Hindlimb muscle (tissue), 1 donor: ENCODE results near the gene KRTAP17-1. TPM values are rescaled to one million over a fixed set of nuclear protein-coding genes. Genes with fewer than 3 reads are reported as not detected.

Experiments used
- DNase-seq: peaks from one replicate; pipeline ENCODE4 v3.0.0-alpha.2; 2013
- polyA plus RNA-seq: library from polyadenylated mRNA; unstranded; fragments of 120-200 nt; gene quantifications from one replicate; pipeline ENCODE4 v1.2.1, GENCODE V29; 2013; ENCODE audit not compliant: insufficient read length

KRTAP17-1 gene
- polyA plus RNA-seq, 1 donor, result not detected

GRCh38 chr17:41332239-41332638 lies 16.7 kb upstream of the KRTAP17-1 start:
- no peak for DNase-seq

- no peak for DNase-seq
Observed at GRCh38 chr17:41331606-41332005, 16.1 kb upstream of the KRTAP17-1 start.

GRCh38 chr17:41329279-41329948 lies 13.9 kb upstream of the KRTAP17-1 start:
- DNase-seq, result no peak

- no peak for DNase-seq
Observed at GRCh38 chr17:41328207-41328606, 12.7 kb upstream of the KRTAP17-1 start.

GRCh38 chr17:41327411-41328120 lies 12.1 kb upstream of the KRTAP17-1 start:
- no peak for DNase-seq

GRCh38 chr17:41326173-41327145 lies 10.9 kb upstream of the KRTAP17-1 start:
- DNase-seq, result no peak

- no peak for DNase-seq
Observed at GRCh38 chr17:41325611-41326010, 10.1 kb upstream of the KRTAP17-1 start.

- DNase-seq, result no peak
Observed at GRCh38 chr17:41325126-41325525, 9.6 kb upstream of the KRTAP17-1 start.

- no peak for DNase-seq
Observed at GRCh38 chr17:41324180-41325075, 8.9 kb upstream of the KRTAP17-1 start.

GRCh38 chr17:41322903-41323895 lies 7.7 kb upstream of the KRTAP17-1 start:
- DNase-seq, result no peak

- DNase-seq, result peak; percentile 20
Observed at GRCh38 chr17:41322094-41322902, 6.8 kb upstream of the KRTAP17-1 start.

GRCh38 chr17:41318231-41318630 lies 2.7 kb upstream of the KRTAP17-1 start:
- DNase-seq, result no peak

GRCh38 chr17:41315814-41316445 lies 420 bp upstream of the KRTAP17-1 start:
- DNase-seq, result no peak

- no peak for DNase-seq
Observed at GRCh38 chr17:41311111-41311510, 4.4 kb downstream of the KRTAP17-1 start.

- DNase-seq, result no peak
Observed at GRCh38 chr17:41308918-41309359, 6.6 kb downstream of the KRTAP17-1 start, which contains the start of gene KRTAP16-1. KRTAP16-1 (minus strand) TSS chr17:41309309; CDS start chr17:41309253, 56 bp downstream.

GRCh38 chr17:41308251-41308917 lies 7.1 kb downstream of the KRTAP17-1 start:
- DNase-seq, result peak; percentile 38

GRCh38 chr17:41307647-41308046 lies 7.9 kb downstream of the KRTAP17-1 start:
- no peak for DNase-seq

GRCh38 chr17:41304091-41304490 lies 11.4 kb downstream of the KRTAP17-1 start:
- no peak for DNase-seq
